ENCODE data around the gene SYT6. TPM values are rescaled to one million over a fixed set of nuclear protein-coding genes. Genes with fewer than 3 reads are reported as not detected.

The SYT6 gene
- total RNA-seq, 4 donors from 2014 or later: 0.29 to 0.55 TPM; not detected in 2

DNA sequence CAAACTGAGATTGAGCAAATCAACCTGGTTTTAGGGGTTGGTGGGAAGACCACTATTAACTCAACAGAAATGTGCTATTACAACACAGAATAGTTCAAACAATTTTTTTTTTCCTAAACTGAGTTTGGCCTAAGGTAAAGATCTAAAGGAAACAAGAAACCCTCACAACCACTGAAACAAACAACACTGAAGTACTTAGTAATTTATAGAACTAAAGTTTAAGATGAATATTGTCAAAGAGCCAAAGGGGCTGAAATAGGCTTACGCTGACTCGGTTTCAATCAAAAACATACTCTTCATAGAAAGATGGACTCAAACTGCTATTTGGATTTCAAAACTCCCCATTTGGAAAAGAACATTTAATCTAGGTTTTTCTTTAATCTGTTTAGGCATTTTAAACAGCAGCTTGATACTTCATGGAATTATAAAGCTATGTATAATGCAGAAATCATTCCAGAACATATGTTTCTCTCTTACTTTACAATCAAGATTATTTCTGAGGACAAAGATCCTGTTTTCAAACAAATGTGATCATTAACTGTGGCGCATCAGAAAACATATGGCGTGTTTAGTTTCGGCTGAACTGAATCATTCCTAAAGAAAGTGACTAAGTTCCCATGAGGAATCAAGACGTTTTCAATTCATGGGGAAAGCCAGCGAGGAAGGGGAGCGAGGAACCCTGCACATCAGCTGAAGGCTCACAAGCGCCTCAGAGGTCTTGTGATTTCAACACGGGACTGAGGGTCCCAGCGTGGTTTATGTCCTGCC is 62.7 kb downstream of the SYT6 start:
- DNase-seq: no peak
- Histone ChIP-seq H3K9me3 (no peaks in the 10 kb centered on the region), H3K4me1 (no peaks in the 10 kb centered on the region), H3K27me3 (no peaks in the 10 kb centered on the region), H3K27ac (no peak overlapping the region), H3K36me3 (no peaks in the 10 kb centered on the region), H3K4me3 (no peak overlapping the region)
- no peak for TF ChIP-seq POLR2A (IDR thresholded peaks at IDR 0.05)
- no peak for TF ChIP-seq CTCF (IDR thresholded peaks at IDR 0.05)
- intact Hi-C loops (cut with DNase I; ENCODE audit: low total_unique reads): no loop called here

DNA sequence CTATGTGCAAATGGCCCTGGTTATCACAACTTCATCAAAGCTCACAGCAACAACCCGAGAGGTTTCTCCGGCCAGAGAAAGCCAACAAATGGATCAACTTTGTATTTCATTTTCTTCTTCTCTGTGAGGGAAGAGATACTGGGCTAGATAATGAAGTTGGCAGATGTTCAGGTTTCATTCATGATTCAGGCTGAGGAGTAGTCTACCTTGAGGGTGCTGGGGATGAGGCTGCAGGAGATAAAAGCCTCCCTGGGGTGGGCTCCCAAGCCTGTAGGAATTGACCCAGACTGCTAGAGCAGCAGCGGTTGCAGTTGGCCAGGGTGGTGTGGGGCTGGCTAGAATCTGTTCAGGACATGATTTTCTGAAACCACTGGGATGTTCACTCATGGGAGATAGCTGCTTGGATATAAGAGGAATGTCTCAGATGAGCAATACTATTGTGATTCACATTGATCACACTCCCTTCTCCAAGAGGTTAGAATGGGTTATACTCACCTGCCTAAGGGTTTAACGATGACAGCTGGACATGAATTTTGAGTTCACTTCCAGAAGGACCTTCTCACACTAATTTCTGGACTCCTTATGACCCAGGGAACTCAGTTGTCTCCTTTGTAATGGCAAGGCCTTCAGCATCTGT is 64.0 kb downstream of the SYT6 start:
- DNase-seq: no peak
- Histone ChIP-seq H3K4me1 (no peaks in the 10 kb centered on the region), H3K4me3 (no peak overlapping the region), H3K36me3 (no peaks in the 10 kb centered on the region), H3K27ac (no peak overlapping the region), H3K9me3 (no peaks in the 10 kb centered on the region), H3K27me3 (no peaks in the 10 kb centered on the region)
- TF ChIP-seq POLR2A (IDR thresholded peaks at IDR 0.05) (no peak), CTCF (IDR thresholded peaks at IDR 0.05) (no peak)
- intact Hi-C loops (cut with DNase I; ENCODE audit: low total_unique reads): no loop called here

GRCh38 chr1:114088392-114089299 is 65.0 kb downstream of the SYT6 start:
- intact Hi-C loops (cut with DNase I; ENCODE audit: low total_unique reads): no loop called here

DNA sequence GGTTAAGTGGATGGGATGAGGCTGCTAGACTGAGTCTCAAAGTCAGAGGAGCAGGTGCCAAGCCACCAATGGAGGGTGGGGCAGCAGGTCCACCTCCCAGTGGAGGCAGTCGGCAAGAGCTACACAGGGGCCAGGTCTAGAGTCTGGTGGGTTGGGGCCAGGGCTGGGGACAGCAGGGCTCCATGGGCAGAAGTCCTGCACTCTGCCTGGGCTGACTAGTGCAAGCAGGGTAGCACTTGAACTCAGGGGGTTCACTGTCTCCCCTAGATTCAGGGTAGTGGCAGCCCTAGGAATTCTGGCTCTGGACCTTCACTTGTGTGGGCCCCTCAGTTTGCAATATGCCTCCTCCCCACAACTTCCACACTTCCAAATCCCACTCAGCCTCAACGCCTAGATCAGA is 66.2 kb downstream of the SYT6 start:
- Histone ChIP-seq H3K4me3 (no peak overlapping the region), H3K27me3 (no peaks in the 10 kb centered on the region), H3K36me3 (no peaks in the 10 kb centered on the region), H3K9me3 (no peaks in the 10 kb centered on the region), H3K4me1 (no peaks in the 10 kb centered on the region), H3K27ac (no peak overlapping the region)
- no peak for TF ChIP-seq POLR2A (IDR thresholded peaks at IDR 0.05)
- intact Hi-C loops (cut with DNase I; ENCODE audit: low total_unique reads): no loop called here
- DNase-seq: no peak

More at GRCh38 chr1:114088392-114089299, 65.0 kb downstream of the SYT6 start:
- no peaks in the 10 kb centered on the region for H3K9me3 ChIP-seq
- no peaks in the 10 kb centered on the region for H3K4me1 ChIP-seq
- no peaks in the 10 kb centered on the region for H3K27me3 ChIP-seq
- H3K36me3 ChIP-seq: no peaks in the 10 kb centered on the region
- no peak overlapping the region for H3K27ac ChIP-seq
- no peak overlapping the region for H3K4me3 ChIP-seq
- TF ChIP-seq POLR2A (IDR thresholded peaks at IDR 0.05) (no peak), CTCF (IDR thresholded peaks at IDR 0.05) (no peak)
- no peak for DNase-seq

DNA sequence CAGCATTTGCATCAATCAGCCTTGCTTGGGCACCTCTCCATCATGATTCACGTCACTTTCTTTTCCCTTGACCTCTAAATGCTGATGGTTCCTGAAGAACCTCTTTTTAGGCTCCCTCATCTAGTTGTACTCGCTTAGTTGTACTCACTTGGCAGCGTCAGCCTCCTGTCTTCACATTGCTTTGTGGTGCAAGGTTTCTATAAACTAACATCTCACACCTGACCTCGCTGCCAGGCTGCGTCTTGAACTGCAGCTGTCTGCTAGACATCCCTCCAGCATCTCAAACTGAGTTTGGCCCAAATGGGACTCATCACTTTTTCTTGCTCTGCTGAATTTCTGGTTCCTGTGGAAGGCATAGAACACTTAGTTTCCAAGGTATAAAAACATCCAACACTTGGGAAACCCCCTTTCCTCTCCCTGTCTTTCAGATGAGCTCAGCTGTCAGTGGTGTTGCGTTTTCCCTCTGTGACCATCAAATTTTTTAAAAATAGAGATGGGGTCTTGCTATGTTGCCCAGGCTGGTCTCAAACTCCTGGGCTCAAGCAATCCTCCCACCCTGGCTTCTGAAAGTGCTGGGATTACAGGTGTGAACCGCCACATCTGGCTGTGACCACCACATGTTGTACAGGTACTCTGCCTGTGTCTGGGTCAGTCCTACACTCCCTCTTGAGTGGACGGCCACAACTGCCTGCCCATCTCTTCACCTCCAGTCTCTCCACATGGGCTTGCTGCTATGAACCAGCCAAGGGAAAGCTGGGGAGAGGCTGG is 66.9 kb downstream of the SYT6 start:
- Histone ChIP-seq H3K9me3 (no peaks in the 10 kb centered on the region), H3K4me1 (no peaks in the 10 kb centered on the region), H3K4me3 (no peak overlapping the region), H3K36me3 (no peaks in the 10 kb centered on the region), H3K27me3 (no peaks in the 10 kb centered on the region), H3K27ac (no peak overlapping the region)
- no peak for DNase-seq
- intact Hi-C loops (cut with DNase I; ENCODE audit: low total_unique reads): no loop called here
- TF ChIP-seq POLR2A (IDR thresholded peaks at IDR 0.05) (no peak), CTCF (IDR thresholded peaks at IDR 0.05) (no peak)

Data from uterus (tissue), 4 donors.